ENCODE results near the gene LCE2D. TPM values are rescaled to one million over a fixed set of nuclear protein-coding genes. Genes with fewer than 3 reads are reported as not detected.

Gene LCE2D
- total RNA-seq, 1 experiment from 2014 or later: not detected

- intact Hi-C loops (cut with micrococcal nuclease): no loop called here
- H3K4me3 Mint-ChIP-seq (ENCODE audit: unreplicated experiment): no peak overlapping the region
- no peaks in the 10 kb centered on the region for H3K4me1 Mint-ChIP-seq (ENCODE audit: insufficient read depth, unreplicated experiment)
- no peaks in the 10 kb centered on the region for H3K27me3 Mint-ChIP-seq (ENCODE audit: insufficient read depth, unreplicated experiment)
- TF ChIP-seq, protein P1, sequence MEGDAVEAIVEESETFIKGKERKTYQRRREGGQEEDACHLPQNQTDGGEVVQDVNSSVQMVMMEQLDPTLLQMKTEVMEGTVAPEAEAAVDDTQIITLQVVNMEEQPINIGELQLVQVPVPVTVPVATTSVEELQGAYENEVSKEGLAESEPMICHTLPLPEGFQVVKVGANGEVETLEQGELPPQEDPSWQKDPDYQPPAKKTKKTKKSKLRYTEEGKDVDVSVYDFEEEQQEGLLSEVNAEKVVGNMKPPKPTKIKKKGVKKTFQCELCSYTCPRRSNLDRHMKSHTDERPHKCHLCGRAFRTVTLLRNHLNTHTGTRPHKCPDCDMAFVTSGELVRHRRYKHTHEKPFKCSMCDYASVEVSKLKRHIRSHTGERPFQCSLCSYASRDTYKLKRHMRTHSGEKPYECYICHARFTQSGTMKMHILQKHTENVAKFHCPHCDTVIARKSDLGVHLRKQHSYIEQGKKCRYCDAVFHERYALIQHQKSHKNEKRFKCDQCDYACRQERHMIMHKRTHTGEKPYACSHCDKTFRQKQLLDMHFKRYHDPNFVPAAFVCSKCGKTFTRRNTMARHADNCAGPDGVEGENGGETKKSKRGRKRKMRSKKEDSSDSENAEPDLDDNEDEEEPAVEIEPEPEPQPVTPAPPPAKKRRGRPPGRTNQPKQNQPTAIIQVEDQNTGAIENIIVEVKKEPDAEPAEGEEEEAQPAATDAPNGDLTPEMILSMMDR (IDR thresholded peaks at IDR 0.05; ENCODE audit: unreplicated experiment): no peak
- H3K36me3 Mint-ChIP-seq (ENCODE audit: insufficient read depth, unreplicated experiment): no peaks in the 10 kb centered on the region
- no TSS peak for BruUV-seq (replicated peaks)
- POLR2A ChIA-PET: no interaction called here
- DNase-seq (ENCODE audit: unreplicated experiment): no peak
- CTCF ChIA-PET: no interaction called here
- no peak overlapping the region for H3K27ac Mint-ChIP-seq (ENCODE audit: low read depth, unreplicated experiment)
- peaks cover 4% of the 10 kb centered on the region for H3K9me3 Mint-ChIP-seq (ENCODE audit: unreplicated experiment)
Measured at GRCh38 chr1:152699746-152700145, 36.6 kb downstream of the LCE2D start.

GRCh38 chr1:152707860-152708259 lies 44.7 kb downstream of the LCE2D start, which contains the start of gene LCE4A:
Gene LCE4A (plus strand): TSS chr1:152708160. CDS start chr1:152709076, 916 bp downstream.
- Mint-ChIP-seq H3K27ac (ENCODE audit: low read depth, unreplicated experiment) (no peak within 1 kb of the TSS), H3K4me3 (ENCODE audit: unreplicated experiment) (no peak within 1 kb of the TSS), H3K36me3 (ENCODE audit: insufficient read depth, unreplicated experiment) (no peaks in the 10 kb centered on the region), H3K9me3 (ENCODE audit: unreplicated experiment) (no peaks in the 10 kb centered on the region), H3K27me3 (ENCODE audit: insufficient read depth, unreplicated experiment) (no peaks in the 10 kb centered on the region), H3K4me1 (ENCODE audit: insufficient read depth, unreplicated experiment) (no peaks in the 10 kb centered on the region)
- no TSS peak for BruUV-seq (replicated peaks)
- ChIA-PET POLR2A (interaction anchor here (3.1 kb wide), 1 partner anchor 11 kb away, joined by 11 read pairs; a partner anchor contains a TSS), CTCF (interaction anchor here (1.2 to 1.5 kb wide), 2 partner anchors 27 to 54 kb away, joined by 3 to 6 read pairs; no protein-coding TSS in a partner anchor)
- TF ChIP-seq, protein P1 (IDR thresholded peaks at IDR 0.05; ENCODE audit: unreplicated experiment): no peak
- intact Hi-C loops (cut with micrococcal nuclease): no loop called here
- no peak for DNase-seq (ENCODE audit: unreplicated experiment)

Other genes starting within 250 kb of the LCE2D start
- gene CRNN, start 249.1 kb upstream of the LCE2D start, total RNA-seq (2022): not detected in 2 replicates
- gene LCE5A, start 152.6 kb upstream of the LCE2D start, total RNA-seq (2022): not detected in 2 replicates
- not detected in 2 replicates for gene CRCT1, start 148.9 kb upstream of the LCE2D start, total RNA-seq (2022)
- gene LCE3E, start 96.6 kb upstream of the LCE2D start, total RNA-seq (2022): not detected in 2 replicates
- gene LCE3D, start 82.9 kb upstream of the LCE2D start, total RNA-seq (2022): 0.75 TPM in 1 of 2 replicates, not detected in the other
- gene LCE3C, start 63.1 kb upstream of the LCE2D start, total RNA-seq (2022): not detected in 2 replicates
- not detected in 2 replicates for gene LCE3B, start 49.6 kb upstream of the LCE2D start, total RNA-seq (2022)
- gene LCE3A, start 40.3 kb upstream of the LCE2D start, total RNA-seq (2022): not detected in 2 replicates
- not detected in 2 replicates for gene LCE2C, start 11.9 kb downstream of the LCE2D start, total RNA-seq (2022)
- gene LCE2B, start 22.7 kb downstream of the LCE2D start, total RNA-seq (2022): not detected in 2 replicates
- gene LCE2A, start 35.0 kb downstream of the LCE2D start, total RNA-seq (2022): not detected in 2 replicates
- gene LCE4A, start 44.8 kb downstream of the LCE2D start, total RNA-seq (2022): not detected in 2 replicates
- 0.12 and 0.25 TPM in 2 replicates for gene KPRP, start 94.6 kb downstream of the LCE2D start, total RNA-seq (2022)
- gene LCE1F, start 111.8 kb downstream of the LCE2D start, total RNA-seq (2022): not detected in 2 replicates
- gene LCE1E, start 122.9 kb downstream of the LCE2D start, total RNA-seq (2022): 1.3 and 1.9 TPM in 2 replicates
- gene LCE1D, start 133.3 kb downstream of the LCE2D start, total RNA-seq (2022): not detected in 2 replicates
- gene LCE1C, start 143.3 kb downstream of the LCE2D start, total RNA-seq (2022): 1.4 and 1.9 TPM in 2 replicates
- gene LCE1B, start 148.6 kb downstream of the LCE2D start, total RNA-seq (2022): 1.3 and 2.0 TPM in 2 replicates
- not detected in 2 replicates for gene LCE1A, start 164.1 kb downstream of the LCE2D start, total RNA-seq (2022)
- not detected in 2 replicates for gene LCE6A, start 179.5 kb downstream of the LCE2D start, total RNA-seq (2022)
- gene LCE7A, start 196.6 kb downstream of the LCE2D start, total RNA-seq (2022): not detected in 2 replicates
- gene SMCP, start 214.9 kb downstream of the LCE2D start, total RNA-seq (2022): not detected in 2 replicates
- 0.33 and 0.56 TPM in 2 replicates for gene IVL, start 245.2 kb downstream of the LCE2D start, total RNA-seq (2022)